Suppressor macrophage treated with lipopolysaccharide for 4 hours (primary cell): ENCODE measurements around the gene PSMA3.

Source experiments
- DNase-seq: peaks from one replicate; pipeline ENCODE4 v3.0.0-alpha.2; 2020

The PSMA3 gene

DNA sequence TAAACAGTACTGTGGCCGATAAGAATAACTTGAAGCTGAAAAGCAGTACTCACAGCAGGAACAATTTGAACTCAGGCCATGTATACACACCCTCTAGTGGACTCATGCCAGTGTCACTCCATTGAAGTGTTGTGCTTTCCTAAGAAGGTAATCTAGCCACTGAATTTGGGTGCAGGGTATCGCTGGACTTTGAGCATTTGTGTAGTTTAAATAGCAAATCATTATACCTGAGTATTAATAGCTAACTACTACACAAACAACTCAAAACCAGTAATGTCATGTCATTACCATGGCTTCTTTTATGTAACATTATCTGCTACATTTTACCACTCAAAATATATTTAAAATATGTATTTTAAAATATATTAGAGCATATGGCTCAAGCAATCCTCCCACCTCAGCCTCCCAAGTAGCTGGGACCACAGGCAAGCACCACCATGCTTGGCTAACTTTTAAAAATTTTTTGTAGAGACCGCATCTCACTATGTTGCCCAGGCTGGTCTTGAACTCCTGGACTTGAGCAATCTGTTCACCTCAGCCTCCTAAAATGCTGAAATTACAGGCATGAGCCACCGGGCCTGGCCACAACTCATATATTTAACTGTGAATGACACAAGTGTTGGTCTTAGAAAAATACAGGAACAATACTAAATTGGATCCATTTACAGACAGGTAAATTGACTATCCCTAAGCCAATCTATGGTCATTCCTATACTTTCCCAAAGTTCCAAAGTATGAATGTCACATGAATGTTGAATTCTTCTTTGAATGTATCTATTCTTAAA, 28.1 kb downstream of the PSMA3 start:
- peak; percentile 9 for DNase-seq

DNA sequence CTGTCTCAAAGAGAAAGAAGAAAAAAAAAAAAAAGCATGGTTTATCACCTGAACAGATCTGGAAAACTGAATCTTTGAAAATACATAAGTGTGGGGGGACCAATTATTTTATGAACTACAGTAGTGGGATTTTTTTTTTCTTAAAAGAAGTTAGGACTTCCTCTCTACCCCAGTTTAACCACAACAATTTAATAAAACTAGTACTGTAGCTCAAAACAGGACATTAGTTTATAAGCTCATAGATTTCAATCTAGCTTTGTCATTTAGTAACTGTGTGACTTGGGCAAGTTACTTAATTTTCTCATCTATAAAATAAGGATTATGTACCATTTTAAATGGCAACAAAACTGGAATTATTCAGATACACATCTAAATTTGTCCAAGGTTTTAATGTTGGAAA, 30.2 kb downstream of the PSMA3 start:
- DNase-seq, result no peak

DNA sequence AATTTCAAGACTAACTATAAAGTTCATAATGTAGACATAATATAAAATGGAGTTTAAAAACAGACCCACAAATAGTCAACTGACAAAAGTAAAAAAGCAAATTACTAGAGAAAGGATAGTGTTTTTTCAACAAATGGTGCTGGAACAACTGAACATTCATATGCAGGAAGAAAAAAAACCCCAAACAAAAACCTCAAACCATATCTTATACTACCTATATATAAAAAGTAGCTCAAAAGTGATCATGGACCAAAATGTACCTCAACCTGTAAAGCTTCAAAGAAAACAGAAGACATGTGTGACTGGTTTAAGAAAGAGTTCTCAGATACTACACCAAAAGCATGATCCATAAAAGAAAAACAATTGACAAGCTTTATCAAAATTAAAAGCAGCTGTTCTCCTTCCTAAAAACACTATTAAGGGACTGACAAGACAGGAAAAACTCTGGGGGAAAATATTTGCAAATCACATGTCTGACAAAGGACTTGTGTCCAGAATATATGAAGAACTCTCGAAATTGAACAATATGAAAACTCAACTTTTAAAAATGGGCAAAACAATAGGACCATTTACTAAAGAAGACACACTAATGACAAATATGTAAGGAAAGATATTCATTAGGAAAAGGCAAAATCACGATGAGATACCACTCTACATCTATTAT, 31.0 kb downstream of the PSMA3 start:
- DNase-seq, result no peak

DNA sequence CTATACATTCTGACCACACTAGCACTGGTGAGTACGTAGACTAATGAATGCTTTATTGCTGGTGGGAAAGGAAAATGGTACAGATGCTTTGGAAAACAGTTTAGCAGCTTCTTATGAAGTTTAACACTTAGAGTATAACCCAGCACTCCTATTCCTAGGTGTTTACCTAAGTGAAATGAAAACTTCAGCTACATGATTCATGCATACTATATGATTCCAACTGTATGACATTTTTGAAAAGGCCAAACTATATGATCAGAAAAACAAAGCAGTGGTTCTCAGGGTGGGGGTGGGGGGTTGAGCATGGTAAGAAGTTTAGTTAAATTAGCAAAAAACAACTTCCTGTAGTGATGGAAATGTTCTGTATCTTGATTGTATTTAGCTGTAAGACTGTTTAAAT, 31.6 kb downstream of the PSMA3 start:
- no peak for DNase-seq

GRCh38 chr14:58278177-58278576, 33.5 kb downstream of the PSMA3 start:
- DNase-seq, result no peak

DNA sequence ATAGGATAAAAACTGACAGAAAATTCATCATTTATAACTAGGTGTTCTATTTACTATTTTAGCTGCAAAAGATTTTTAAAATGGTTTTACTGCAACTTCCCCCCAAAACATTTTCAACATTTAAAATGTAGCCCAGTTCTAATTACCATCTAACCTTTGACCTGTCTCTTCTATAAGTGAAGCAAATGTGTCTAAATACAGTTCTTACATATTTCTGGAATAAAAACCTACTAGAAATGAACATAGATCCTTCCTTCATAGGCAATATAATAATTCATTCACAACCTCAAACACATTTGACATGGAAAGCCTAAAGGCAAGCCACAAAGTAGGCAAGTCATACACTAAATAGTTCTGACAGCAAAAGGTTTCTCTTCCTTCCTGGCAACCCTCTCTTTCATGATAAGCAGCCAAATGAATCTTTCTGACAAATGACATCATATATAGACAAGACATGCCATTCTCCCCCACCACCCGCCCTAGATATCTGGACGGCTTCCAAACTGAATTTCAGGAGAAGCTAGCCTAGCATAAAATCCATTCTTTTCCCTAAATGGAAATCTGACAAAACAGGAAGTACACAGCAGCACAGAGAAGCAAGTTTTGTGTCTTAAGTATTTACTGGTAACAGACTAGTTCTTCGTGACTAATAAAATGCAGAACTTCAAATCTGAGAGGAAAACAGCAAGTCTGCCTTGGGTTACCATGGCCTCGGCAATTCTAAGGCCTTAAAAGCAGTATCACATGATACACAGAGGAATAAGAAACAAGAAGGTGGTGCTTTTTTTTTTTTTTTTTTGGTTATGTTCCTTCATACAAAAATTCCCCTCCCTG, 36.5 kb downstream of the PSMA3 start:
- peak; percentile 96 for DNase-seq

- peak; percentile 25 for DNase-seq
Observed at GRCh38 chr14:58281969-58282368, 37.3 kb downstream of the PSMA3 start.

DNA sequence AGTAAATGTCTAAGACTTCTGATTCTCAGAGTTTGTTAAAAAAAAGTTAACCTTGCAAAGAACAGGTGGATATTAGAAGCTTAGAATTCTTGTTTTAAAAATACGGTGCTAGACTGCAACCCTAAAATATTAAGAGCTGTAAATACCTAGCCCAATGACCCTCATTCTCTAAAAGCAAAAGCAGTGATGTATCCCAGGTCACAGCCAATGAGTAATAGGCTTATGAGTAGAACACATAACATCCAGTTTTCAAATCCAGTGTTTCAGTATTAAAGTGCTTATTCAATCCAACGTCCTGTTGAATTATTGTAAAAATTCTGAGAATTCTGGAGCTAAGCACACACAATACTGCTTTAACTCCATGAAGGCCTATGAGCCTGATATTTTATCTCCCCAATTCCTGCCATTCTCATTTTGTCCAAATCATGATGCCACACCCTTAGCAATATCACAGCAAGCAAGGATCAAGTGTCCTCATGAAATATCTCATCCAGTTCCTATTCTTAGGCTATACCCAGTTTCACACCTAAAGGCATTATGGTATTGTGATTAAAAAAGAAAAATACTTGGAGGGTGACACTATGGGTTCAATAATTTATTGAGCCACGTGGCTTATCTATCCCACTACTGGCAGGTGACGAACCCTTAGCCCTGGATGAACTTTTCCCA, 38.4 kb downstream of the PSMA3 start:
- DNase-seq, result peak; percentile 28

- DNase-seq, result no peak
Observed at GRCh38 chr14:58283730-58284129, 39.1 kb downstream of the PSMA3 start.

DNA sequence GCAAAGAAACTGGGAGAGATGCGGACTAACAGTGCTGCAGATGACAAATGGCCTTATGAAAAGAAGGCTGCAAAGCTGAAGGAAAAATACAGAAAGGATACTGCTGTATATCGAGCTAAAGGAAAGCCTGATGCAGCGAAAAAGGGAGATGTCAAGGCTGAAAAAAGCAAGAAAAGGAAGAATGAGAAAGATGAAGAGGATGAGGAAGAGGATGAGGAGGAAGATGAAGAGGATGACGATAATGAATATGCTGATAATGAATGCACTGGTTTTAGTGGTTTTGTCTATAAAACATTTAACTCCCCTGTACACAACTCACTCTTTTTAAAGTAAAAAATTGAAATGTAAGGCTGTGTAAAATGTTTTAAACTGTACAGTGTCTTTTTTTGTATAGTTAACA, 40.5 kb downstream of the PSMA3 start:
- no peak for DNase-seq

- DNase-seq, result no peak
Observed at GRCh38 chr14:58287607-58288042, 43.0 kb downstream of the PSMA3 start.

GRCh38 chr14:58288106-58288792, 43.6 kb downstream of the PSMA3 start:
- peak; percentile 12 for DNase-seq

DNA sequence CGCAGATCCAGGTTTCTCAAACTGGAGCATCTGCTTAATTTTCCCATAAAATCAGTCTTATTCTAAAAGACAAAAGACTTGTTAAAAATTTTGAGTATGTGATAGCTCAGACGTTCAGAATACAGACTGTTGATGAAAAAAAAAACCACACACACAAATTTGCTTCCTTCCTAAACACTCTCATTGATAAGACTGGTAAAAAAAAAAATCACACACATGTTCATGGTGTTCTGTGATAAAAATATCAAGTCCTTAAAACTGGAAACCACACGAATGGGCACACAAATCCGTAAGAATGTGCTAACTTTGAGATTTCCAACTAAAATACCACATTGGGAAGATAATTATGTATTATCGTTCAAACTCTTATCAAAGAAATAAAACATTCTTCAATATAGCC, 47.0 kb downstream of the PSMA3 start:
- no peak for DNase-seq

DNA sequence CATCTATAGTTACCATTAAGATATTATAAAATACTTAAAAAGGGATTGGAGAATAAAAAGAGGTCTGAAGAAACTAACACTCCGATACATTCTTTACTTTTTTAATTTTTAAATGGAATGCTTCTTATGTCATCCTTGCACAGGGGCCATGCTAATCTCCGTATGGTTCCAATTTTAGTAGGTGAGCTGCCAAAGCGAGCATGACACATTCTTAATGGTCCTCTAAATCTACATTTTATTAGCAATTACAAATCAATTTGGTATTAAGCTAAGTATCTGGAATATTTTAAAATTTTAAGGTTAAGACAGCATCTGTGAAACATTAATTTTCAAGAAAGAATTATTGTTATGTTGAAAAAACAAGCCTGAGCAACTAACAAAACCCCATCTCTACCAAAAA, 47.5 kb downstream of the PSMA3 start:
- no peak for DNase-seq

DNA sequence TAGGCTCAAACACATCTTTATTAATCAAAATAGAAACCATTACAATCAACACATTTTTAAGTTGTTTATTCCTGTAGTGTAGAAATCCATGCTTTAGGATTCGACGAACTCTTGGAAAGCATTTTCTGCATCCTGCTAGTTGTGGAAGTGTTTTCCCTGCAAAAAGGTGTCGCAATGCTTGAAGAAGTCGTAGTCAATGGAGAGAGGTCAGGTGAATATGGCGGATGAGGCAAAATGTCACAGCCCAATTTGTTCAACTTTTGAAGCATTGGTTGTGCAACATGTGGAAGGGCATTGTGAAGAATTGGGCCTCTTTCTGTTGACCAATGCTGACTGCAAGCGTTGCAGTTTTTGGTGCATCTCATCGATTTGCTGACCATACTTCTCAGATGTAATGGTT, 49.6 kb downstream of the PSMA3 start:
- no peak for DNase-seq

DNA sequence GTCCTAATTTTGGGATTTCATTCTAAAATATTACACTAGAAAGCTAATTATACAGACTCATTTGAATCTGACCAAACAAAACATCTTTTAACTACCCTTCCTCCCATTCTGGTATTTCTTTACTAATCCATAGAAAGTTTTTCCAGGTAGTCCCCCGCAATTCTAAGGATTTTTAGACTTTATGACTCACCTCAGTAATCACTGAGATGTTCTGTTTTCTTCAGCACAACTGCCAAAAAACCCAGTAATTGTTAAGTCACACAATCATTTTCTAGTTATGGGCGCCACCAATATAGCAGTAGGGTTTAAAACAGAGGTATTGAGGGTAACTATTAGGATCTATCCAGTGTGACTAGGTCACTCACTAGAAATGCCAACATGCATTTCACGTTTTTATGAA, 52.1 kb downstream of the PSMA3 start:
- DNase-seq, result peak; percentile 9

- DNase-seq, result peak; percentile 68
Observed at GRCh38 chr14:58297412-58297761, 52.7 kb downstream of the PSMA3 start.

- DNase-seq, result peak; percentile 99
Observed at GRCh38 chr14:58297762-58298476, 53.3 kb downstream of the PSMA3 start.

DNA sequence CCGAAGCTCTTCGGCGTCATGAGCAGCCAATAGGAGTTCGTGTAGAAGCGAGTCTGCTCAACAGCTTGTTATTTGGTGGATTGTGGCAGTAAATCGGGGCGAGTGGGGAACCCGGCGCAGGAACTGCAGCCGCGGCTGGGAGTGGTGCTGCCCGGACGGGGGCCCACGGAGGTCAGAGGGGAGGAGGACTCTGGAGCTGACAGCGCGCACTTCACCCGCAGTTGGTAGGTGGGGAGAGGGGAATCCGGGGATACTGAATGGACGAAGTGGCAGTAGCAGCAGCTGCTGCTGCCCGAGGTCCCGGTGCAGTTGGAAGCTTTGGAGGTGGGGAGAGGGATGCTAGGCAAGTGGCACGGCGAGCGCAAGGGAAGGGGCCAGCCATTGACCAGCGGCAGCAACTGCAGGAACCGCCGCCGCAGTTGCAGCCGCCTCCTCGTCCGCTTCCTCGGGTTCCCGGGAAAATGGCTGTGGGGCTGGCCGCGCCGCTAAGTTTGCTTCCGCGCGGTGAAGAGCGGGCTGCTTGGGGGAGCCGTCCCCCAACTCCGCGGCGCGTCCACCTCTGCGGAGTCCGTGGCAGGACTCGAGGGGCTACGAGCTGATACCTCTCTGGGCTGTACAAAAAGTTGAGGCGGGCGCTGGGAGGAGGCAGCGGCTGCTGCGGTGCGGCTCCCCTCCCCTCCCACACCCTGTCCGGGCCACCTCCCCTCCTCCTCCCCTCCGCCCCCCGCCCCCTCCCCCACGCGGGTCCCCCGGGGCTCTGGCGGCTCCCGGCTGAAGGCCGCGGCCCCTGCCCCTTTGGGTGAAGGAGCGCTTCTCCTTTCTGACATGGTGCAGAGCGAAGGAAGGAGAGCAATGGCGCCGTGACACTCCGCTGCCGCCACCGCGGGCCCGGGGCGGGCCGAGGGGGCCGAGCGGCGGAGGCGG, 54.1 kb downstream of the PSMA3 start, which contains the start of gene ARID4A:
TSS of gene ARID4A (plus strand) at position 79 of the 924 bp plus-strand sequence. CDS start 1,300 bp downstream, outside the sequence.
- peak; percentile 42 for DNase-seq
